HAP-1 (cell line): Measurements from ENCODE around the gene PWP2.
"Not testable (repeated sequence)": the region's sequence is repeated elsewhere in the genome, so short reads cannot be mapped to it uniquely, and the experiment has no call there.

Experiments
- DNase-seq, 2 experiments: peaks; one replicate each; pipeline ENCODE4 v3.0.0-alpha.2; 2016 to 2020; ENCODE audit warnings: low spot score in 2 of 2
- H3K27me3 ChIP-seq: fragments of 250-450 bp; sonication (Bioruptor Pico); 2 replicates; pipeline ENCODE4 v1.5.1; 2020; ENCODE audit warnings: low read depth, mild to moderate bottlenecking, moderate library complexity
- H3K36me3 ChIP-seq: fragments of 250-450 bp; sonication (Bioruptor Pico); replicated peaks from 2 replicates; pipeline ENCODE4 v1.5.1; 2020; ENCODE audit warnings: mild to moderate bottlenecking
- H3K4me1 ChIP-seq: fragments of 250-450 bp; sonication (Bioruptor Pico); 2 replicates; pipeline ENCODE4 v1.5.1; 2020; ENCODE audit warnings: mild to moderate bottlenecking
- H3K4me3 ChIP-seq: fragments of 250-450 bp; sonication (Bioruptor Pico); 2 replicates; pipeline ENCODE4 v1.5.1; 2020; ENCODE audit warnings: mild to moderate bottlenecking, moderate library complexity
- H3K9me3 ChIP-seq: fragments of 250-450 bp; sonication (Bioruptor Pico); 2 replicates; pipeline ENCODE4 v1.5.1; 2020; ENCODE audit warnings: mild to moderate bottlenecking, moderate library complexity
- in situ Hi-C: fragments of 300-500 bp; cut with MboI; formaldehyde crosslinking; loops from 3 replicates; pipeline ENCODE4 v1.14.3; 2020; ENCODE audit warnings: low sequenced_read_pairs, inconsistent platforms, mixed read lengths

Gene PWP2

GRCh38 chr21:44107026-44107501 is at the start of gene PWP2:
TSS of gene PWP2 (plus strand) at chr21:44107399. CDS start at chr21:44107417, 18 bp downstream.
- in situ Hi-C loops, H3K9me3 ChIP-seq, H3K4me1 ChIP-seq, H3K36me3 ChIP-seq, H3K27me3 ChIP-seq, H3K4me3 ChIP-seq: not testable (repeated sequence)
- peak in 1 of 2 experiments; percentile 50 for DNase-seq

- no peaks in the 10 kb centered on the region for H3K4me1 ChIP-seq
- H3K27me3 ChIP-seq: no peaks in the 10 kb centered on the region
- H3K36me3 ChIP-seq: peaks cover 20% of the 10 kb centered on the region
- DNase-seq: no peak
- in situ Hi-C loops: no loop called here
- no peak overlapping the region for H3K4me3 ChIP-seq
- H3K9me3 ChIP-seq: no peaks in the 10 kb centered on the region
Measured at GRCh38 chr21:44057960-44058651, 49.1 kb upstream of the PWP2 start.

DNA sequence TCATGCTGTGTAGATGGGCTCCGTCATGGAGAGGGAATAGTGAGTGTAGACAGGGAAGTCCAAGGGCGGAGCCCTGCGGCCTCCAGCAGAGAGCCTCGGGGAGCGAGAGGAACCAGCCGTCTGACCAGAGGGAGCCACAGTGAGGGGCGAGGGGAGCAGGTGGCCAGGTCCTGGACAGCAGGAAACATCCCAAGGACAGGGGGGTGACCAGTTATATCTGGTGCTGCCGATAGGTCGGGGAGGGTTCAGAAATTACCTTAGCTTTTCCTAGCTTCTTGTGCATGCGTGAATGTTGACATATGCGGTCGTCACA is 48.6 kb upstream of the PWP2 start:
- H3K4me1 ChIP-seq: no peaks in the 10 kb centered on the region
- no peak overlapping the region for H3K4me3 ChIP-seq
- peaks cover 20% of the 10 kb centered on the region for H3K36me3 ChIP-seq
- H3K9me3 ChIP-seq: no peaks in the 10 kb centered on the region
- no peak for DNase-seq
- H3K27me3 ChIP-seq: no peaks in the 10 kb centered on the region
- in situ Hi-C loops: no loop called here

DNA sequence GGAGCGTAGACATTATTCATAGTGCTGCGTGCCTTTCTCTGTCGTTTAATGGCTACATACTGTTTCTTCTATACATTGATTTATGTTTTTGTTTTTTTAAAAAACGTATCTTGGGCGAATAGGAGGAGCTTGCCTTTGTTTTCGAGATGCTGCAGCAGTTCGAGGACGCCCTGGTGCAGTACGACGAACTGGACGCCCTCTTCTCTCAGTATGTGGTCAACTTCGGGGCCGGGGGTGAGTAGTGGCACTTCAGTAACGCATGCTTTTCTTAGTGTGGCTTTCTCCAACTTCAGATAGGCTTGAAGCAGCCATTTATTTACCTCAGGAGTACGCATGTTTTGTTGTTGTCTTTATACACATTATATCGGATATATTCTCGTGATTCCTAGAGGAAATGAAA is 48.2 kb upstream of the PWP2 start:
- Histone ChIP-seq H3K36me3 (peaks cover 24% of the 10 kb centered on the region), H3K4me3 (no peak overlapping the region), H3K9me3 (no peaks in the 10 kb centered on the region), H3K27me3 (no peaks in the 10 kb centered on the region), H3K4me1 (no peaks in the 10 kb centered on the region)
- in situ Hi-C loops: no loop called here
- no peak for DNase-seq

DNA sequence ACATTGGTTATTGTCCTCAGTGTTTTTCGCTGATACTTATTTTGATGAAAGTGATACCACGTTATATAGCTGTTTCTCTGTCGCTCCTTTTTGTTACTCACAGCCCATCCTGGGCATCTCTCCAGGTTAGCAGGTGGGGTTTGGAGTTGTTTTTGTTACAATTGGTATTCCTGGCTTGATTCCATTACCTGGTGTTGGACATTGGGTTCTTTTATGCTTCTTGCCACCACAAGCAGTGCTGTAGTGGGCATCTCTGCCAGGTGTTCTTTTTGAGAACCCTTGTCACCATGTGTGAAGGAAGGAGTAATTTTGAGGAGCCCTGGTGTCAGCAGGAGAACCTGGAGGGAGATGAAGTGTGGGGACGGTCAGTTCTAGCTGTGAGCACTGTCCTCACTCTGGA is 47.5 kb upstream of the PWP2 start:
- no peak for DNase-seq
- H3K4me1 ChIP-seq: no peaks in the 10 kb centered on the region
- no peaks in the 10 kb centered on the region for H3K27me3 ChIP-seq
- no peaks in the 10 kb centered on the region for H3K9me3 ChIP-seq
- in situ Hi-C loops: no loop called here
- peaks cover 28% of the 10 kb centered on the region for H3K36me3 ChIP-seq
- H3K4me3 ChIP-seq: no peak overlapping the region

- H3K27me3 ChIP-seq: no peaks in the 10 kb centered on the region
- no peaks in the 10 kb centered on the region for H3K4me1 ChIP-seq
- in situ Hi-C loops: no loop called here
- peaks cover 39% of the 10 kb centered on the region for H3K36me3 ChIP-seq
- no peaks in the 10 kb centered on the region for H3K9me3 ChIP-seq
- no peak for DNase-seq
- no peak overlapping the region for H3K4me3 ChIP-seq
Measured at GRCh38 chr21:44062380-44062779, 44.8 kb upstream of the PWP2 start.

DNA sequence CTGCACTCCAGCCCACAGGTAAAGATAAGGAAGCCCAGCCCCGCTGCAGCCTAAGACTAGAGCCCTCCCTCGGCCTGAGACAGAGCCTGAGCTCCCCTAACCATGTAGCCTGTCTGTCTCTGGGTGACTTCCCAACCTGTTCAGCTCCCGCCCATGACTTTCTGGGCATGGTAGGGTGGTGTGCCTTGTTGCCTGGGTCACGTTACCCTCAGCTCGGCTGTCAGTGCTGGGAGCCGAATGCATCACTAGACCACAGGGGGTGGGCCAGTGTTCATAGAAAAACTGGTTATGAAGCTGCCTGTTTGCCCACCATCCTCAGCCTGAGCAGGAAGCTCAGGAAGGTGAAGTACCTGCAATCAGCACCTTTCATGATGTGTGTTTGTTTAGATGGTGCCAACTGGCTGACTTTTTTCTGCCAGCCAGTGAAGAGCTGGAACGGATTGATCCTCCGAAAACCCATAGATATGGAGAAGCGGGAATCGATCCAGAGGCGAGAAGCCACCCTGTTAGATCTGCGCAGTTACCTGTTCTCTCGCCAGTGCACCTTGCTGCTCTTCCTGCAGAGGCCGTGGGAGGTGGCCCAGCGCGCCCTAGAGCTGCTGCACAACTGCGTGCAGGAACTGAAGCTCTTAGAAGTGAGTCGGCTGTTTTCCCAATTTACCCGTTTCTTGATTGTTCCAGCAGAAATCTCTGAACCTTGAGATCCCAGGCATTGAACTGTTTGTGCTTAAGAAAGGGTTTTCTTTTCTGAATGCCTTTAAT is 43.9 kb upstream of the PWP2 start:
- DNase-seq: no peak
- in situ Hi-C loops: no loop called here
- Histone ChIP-seq H3K9me3 (no peaks in the 10 kb centered on the region), H3K4me1 (no peaks in the 10 kb centered on the region), H3K27me3 (no peaks in the 10 kb centered on the region), H3K4me3 (no peak overlapping the region), H3K36me3 (peaks cover 37% of the 10 kb centered on the region)

GRCh38 chr21:44064852-44065403 is 42.3 kb upstream of the PWP2 start:
- peaks cover 24% of the 10 kb centered on the region for H3K36me3 ChIP-seq
- no peaks in the 10 kb centered on the region for H3K27me3 ChIP-seq
- H3K4me1 ChIP-seq: no peaks in the 10 kb centered on the region
- DNase-seq: no peak
- no peak overlapping the region for H3K4me3 ChIP-seq
- in situ Hi-C loops: no loop called here
- H3K9me3 ChIP-seq: no peaks in the 10 kb centered on the region

GRCh38 chr21:44065428-44065827 is 41.8 kb upstream of the PWP2 start:
- Histone ChIP-seq H3K4me3 (no peak overlapping the region), H3K9me3 (no peaks in the 10 kb centered on the region), H3K27me3 (no peaks in the 10 kb centered on the region), H3K4me1 (no peaks in the 10 kb centered on the region), H3K36me3 (peaks cover 22% of the 10 kb centered on the region)
- DNase-seq: no peak
- in situ Hi-C loops: no loop called here

- no peak for DNase-seq
- Histone ChIP-seq H3K4me1 (no peaks in the 10 kb centered on the region), H3K4me3 (no peak overlapping the region), H3K36me3 (peaks cover 20% of the 10 kb centered on the region), H3K9me3 (no peaks in the 10 kb centered on the region), H3K27me3 (no peaks in the 10 kb centered on the region)
- in situ Hi-C loops: no loop called here
Measured at GRCh38 chr21:44066116-44066515, 41.1 kb upstream of the PWP2 start.

GRCh38 chr21:44067011-44067839 is 40.0 kb upstream of the PWP2 start:
- Histone ChIP-seq H3K4me1 (no peaks in the 10 kb centered on the region), H3K9me3 (no peaks in the 10 kb centered on the region), H3K27me3 (no peaks in the 10 kb centered on the region), H3K4me3 (no peak overlapping the region), H3K36me3 (peaks cover 20% of the 10 kb centered on the region)
- no peak for DNase-seq
- in situ Hi-C loops: no loop called here

- Histone ChIP-seq H3K4me1 (no peaks in the 10 kb centered on the region), H3K9me3 (no peaks in the 10 kb centered on the region), H3K4me3 (no peak overlapping the region), H3K27me3 (no peaks in the 10 kb centered on the region), H3K36me3 (peaks cover 25% of the 10 kb centered on the region)
- in situ Hi-C loops: no loop called here
- no peak for DNase-seq
Measured at GRCh38 chr21:44070391-44070790, 36.8 kb upstream of the PWP2 start.

- no peak overlapping the region for H3K4me3 ChIP-seq
- peaks cover 25% of the 10 kb centered on the region for H3K36me3 ChIP-seq
- no peaks in the 10 kb centered on the region for H3K9me3 ChIP-seq
- no peak for DNase-seq
- in situ Hi-C loops: no loop called here
- no peaks in the 10 kb centered on the region for H3K27me3 ChIP-seq
- H3K4me1 ChIP-seq: no peaks in the 10 kb centered on the region
Measured at GRCh38 chr21:44071359-44072104, 35.7 kb upstream of the PWP2 start.
